ENCODE data around the gene UTS2B. TPM values are rescaled to one million over a fixed set of nuclear protein-coding genes. Genes with fewer than 3 reads are reported as not detected.

UTS2B gene
- polyA plus RNA-seq, 1 of the 3 experiments (the other 2 are of a cell fraction) = 0.03 TPM

GRCh38 chr3:191363221-191363620, 32.9 kb upstream of the UTS2B start:
- Histone ChIP-seq H3K27me3 (ENCODE audit: insufficient read depth) (no peaks in the 10 kb centered on the region), H3F3A (replicated peaks; ENCODE audit: insufficient read depth) (no peaks in the 10 kb centered on the region), H3K4me1 (ENCODE audit: control insufficient read depth in 1 of 2, insufficient read depth in 2 of 2, low read depth in 1 of 2, low read length in 1 of 2) (peaks cover 0 to 13% of the 10 kb centered on the region in 2 experiments; a peak in 2 of 4 replicates), H4K20me1 (ENCODE audit: insufficient read depth) (no peaks in the 10 kb centered on the region), H3K79me2 (ENCODE audit: insufficient read depth) (peaks cover 4% of the 10 kb centered on the region; the same call in 1 of the 2 replicates), H3K4me3 (ENCODE audit: low read depth in 2 of 2, low read length in 1 of 2) (no peak overlapping the region), H3K4me2 (no peak overlapping the region), H2AFZ (ENCODE audit: low read depth) (no peak overlapping the region), H3K27ac (ENCODE audit: low read depth in 2 of 2, low read length in 1 of 2) (no peak overlapping the region), H3K9me3 (no peaks in the 10 kb centered on the region), H3K36me3 (replicated peaks in 1 of 2; ENCODE audit: control insufficient read depth in 1 of 2, insufficient read depth in 2 of 2, low read length in 1 of 2) (peaks cover 79 to 83% of the 10 kb centered on the region in 2 experiments), H3K9ac (no peak overlapping the region), H3K9me2 (no peaks in the 10 kb centered on the region)
- 100% methylated on average over 4 of the region's 4 CpGs for WGBS (ENCODE audit: low lambda C conversion rate)
- ChIA-PET CTCF (no interaction called here), POLR2A (no interaction called here)
- no peak for DNase-seq
- TF ChIP-seq TCF12 (IDR thresholded peaks at IDR 0.05) = no peak
- no peak for TF ChIP-seq SMC3 (IDR thresholded peaks at IDR 0.05; ENCODE audit: low read depth, low read length)

- H4K20me1 ChIP-seq (ENCODE audit: insufficient read depth) = no peaks in the 10 kb centered on the region
- H3K9me3 ChIP-seq = no peaks in the 10 kb centered on the region
- H3K4me1 ChIP-seq (ENCODE audit: control insufficient read depth in 1 of 2, insufficient read depth in 2 of 2, low read depth in 1 of 2, low read length in 1 of 2) = peaks cover 0 to 13% of the 10 kb centered on the region in 2 experiments; a peak in 2 of 4 replicates
- H3K36me3 ChIP-seq (replicated peaks in 1 of 2; ENCODE audit: control insufficient read depth in 1 of 2, insufficient read depth in 2 of 2, low read length in 1 of 2) = peaks cover 81 to 86% of the 10 kb centered on the region in 2 experiments
- TF ChIP-seq PBX3 (IDR thresholded peaks at IDR 0.05) (no peak), RCOR1 (IDR thresholded peaks at IDR 0.05; ENCODE audit: low read length) (no peak), MXI1 (IDR thresholded peaks at IDR 0.05; ENCODE audit: low read depth, low read length) (no peak), EZH2phosphoT487 (IDR thresholded peaks at IDR 0.05; ENCODE audit: borderline replicate concordance, low read depth) (no peak), SMC3 (IDR thresholded peaks at IDR 0.05; ENCODE audit: low read depth, low read length) (no peak), ELF1 (IDR thresholded peaks at IDR 0.05) (no peak), NFIC (IDR thresholded peaks at IDR 0.05; ENCODE audit: borderline replicate concordance) (no peak), TEAD4 (IDR thresholded peaks at IDR 0.05; ENCODE audit: borderline replicate concordance, insufficient read depth) (no peak)
- H3K4me3 ChIP-seq (ENCODE audit: low read depth in 2 of 2, low read length in 1 of 2) = no peak overlapping the region
- CTCF ChIA-PET = interaction anchor here (0.6 kb wide), 1 partner anchor 593 kb away, joined by 3 read pairs; no protein-coding TSS in a partner anchor
- no peaks in the 10 kb centered on the region for H3F3A ChIP-seq (replicated peaks; ENCODE audit: insufficient read depth)
- peaks cover 9% of the 10 kb centered on the region; the same call in 1 of the 2 replicates for H3K79me2 ChIP-seq (ENCODE audit: insufficient read depth)
- H3K27me3 ChIP-seq (ENCODE audit: insufficient read depth) = no peaks in the 10 kb centered on the region
- H3K9me2 ChIP-seq = no peaks in the 10 kb centered on the region
- no peak overlapping the region for H2AFZ ChIP-seq (ENCODE audit: low read depth)
- H3K27ac ChIP-seq (ENCODE audit: low read depth in 2 of 2, low read length in 1 of 2) = no peak overlapping the region
- H3K9ac ChIP-seq = no peak overlapping the region
- no peak overlapping the region for H3K4me2 ChIP-seq
- no peak for DNase-seq
- 93% methylated on average over 2 of the region's 2 CpGs for WGBS (ENCODE audit: low lambda C conversion rate)
- POLR2A ChIA-PET = no interaction called here
These were observed 32.3 kb upstream of the UTS2B start for GRCh38 chr3:191362524-191363090.

GRCh38 chr3:191362037-191362436, 31.7 kb upstream of the UTS2B start:
- Histone ChIP-seq H3K4me2 (no peak overlapping the region), H3K4me1 (ENCODE audit: control insufficient read depth in 1 of 2, insufficient read depth in 2 of 2, low read depth in 1 of 2, low read length in 1 of 2) (peaks cover 0 to 16% of the 10 kb centered on the region in 2 experiments; a peak in 3 of 4 replicates), H3K27ac (ENCODE audit: low read depth in 2 of 2, low read length in 1 of 2) (no peak overlapping the region), H3K27me3 (ENCODE audit: insufficient read depth) (no peaks in the 10 kb centered on the region), H2AFZ (ENCODE audit: low read depth) (no peak overlapping the region), H3F3A (replicated peaks; ENCODE audit: insufficient read depth) (no peaks in the 10 kb centered on the region), H3K4me3 (ENCODE audit: low read depth in 2 of 2, low read length in 1 of 2) (no peak overlapping the region), H3K9me3 (no peaks in the 10 kb centered on the region), H3K9me2 (no peaks in the 10 kb centered on the region), H3K36me3 (replicated peaks in 1 of 2; ENCODE audit: control insufficient read depth in 1 of 2, insufficient read depth in 2 of 2, low read length in 1 of 2) (peaks cover 76 to 82% of the 10 kb centered on the region in 2 experiments), H3K9ac (no peak overlapping the region), H4K20me1 (ENCODE audit: insufficient read depth) (no peaks in the 10 kb centered on the region), H3K79me2 (ENCODE audit: insufficient read depth) (peaks cover 9% of the 10 kb centered on the region; the same call in 1 of the 2 replicates)
- no peak for DNase-seq
- POLR2A ChIA-PET = no interaction called here
- 97% methylated on average over 4 of the region's 4 CpGs for WGBS (ENCODE audit: low lambda C conversion rate)
- CTCF ChIA-PET = no interaction called here
- TF ChIP-seq FOXM1 (IDR thresholded peaks at IDR 0.05; ENCODE audit: low read depth) = no peak
- TF ChIP-seq ELF1 (IDR thresholded peaks at IDR 0.05) = no peak
- no peak for TF ChIP-seq TAF1 (IDR thresholded peaks at IDR 0.05; ENCODE audit: borderline replicate concordance, low read depth, low read length)
- no peak for TF ChIP-seq GATA2 (CRISPR knock-in tag; IDR thresholded peaks at IDR 0.05)
- TF ChIP-seq SIN3A (IDR thresholded peaks at IDR 0.05; ENCODE audit: borderline replicate concordance, low read depth, low read length) = no peak
- no peak for TF ChIP-seq RFX5 (IDR thresholded peaks at IDR 0.05; ENCODE audit: low read length)
- no peak for TF ChIP-seq YY1 (IDR thresholded peaks at IDR 0.05; ENCODE audit: low read depth)
- TF ChIP-seq MAX (IDR thresholded peaks at IDR 0.05; ENCODE audit: low read depth) = no peak
- no peak for TF ChIP-seq RAD21 (IDR thresholded peaks at IDR 0.05; ENCODE audit: low read length)
- no peak for TF ChIP-seq JUND (IDR thresholded peaks at IDR 0.05)
- no peak for TF ChIP-seq IRF3 (IDR thresholded peaks at IDR 0.05; ENCODE audit: low read depth, low read length)
- no peak for TF ChIP-seq SMC3 (IDR thresholded peaks at IDR 0.05; ENCODE audit: low read depth, low read length)
- TF ChIP-seq TEAD4 (IDR thresholded peaks at IDR 0.05; ENCODE audit: borderline replicate concordance, insufficient read depth) = no peak
- no peak for TF ChIP-seq POLR2AphosphoS5 (IDR thresholded peaks at IDR 0.05; ENCODE audit: low read depth, low read length)
